Coronary artery (tissue), 2 donors: Measurements from ENCODE around the gene PTGDR.

Experiments used
- DNase-seq: peaks from one replicate; pipeline ENCODE4 v3.0.0-alpha.2; 2017; ENCODE audit warnings: low spot score
- H3K27ac ChIP-seq, 2 donors: fragments of 200-600 bp; sonication (generic); one replicate each; pipeline ENCODE4 v1.5.1; 2016 to 2019
- H3K4me3 ChIP-seq: fragments of 200-600 bp; sonication (generic); 2 replicates; pipeline ENCODE4 v1.5.1; 2016; ENCODE audit warnings: mild to moderate bottlenecking, moderate library complexity
- CTCF ChIP-seq: fragments of 200-600 bp; sonication (generic); IDR thresholded peaks from one replicate; pipeline ENCODE4 v1.5.1; 2019; ENCODE audit warnings: antibody characterized with exemption

Gene PTGDR

DNA sequence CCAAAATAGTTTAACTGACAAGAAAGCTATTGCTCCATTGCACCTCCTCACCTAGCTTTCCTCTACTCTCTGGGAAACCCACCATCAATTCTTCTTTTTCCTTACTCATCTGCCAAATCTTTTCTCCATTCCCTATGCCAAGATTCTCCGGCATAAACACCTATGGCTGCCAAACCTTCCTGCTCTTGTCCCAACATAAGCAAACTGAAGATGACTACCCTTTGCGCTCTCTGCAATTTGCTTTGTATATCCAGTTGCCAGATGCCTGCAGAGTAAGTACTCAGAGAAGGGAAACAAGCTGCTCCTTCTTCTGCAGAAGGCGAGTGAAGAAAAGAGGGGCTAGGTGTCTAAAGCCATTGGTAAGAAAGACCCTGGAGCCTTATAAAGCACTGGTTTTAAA is 58.1 kb downstream of the PTGDR start:
- no peak for TF ChIP-seq CTCF
- Histone ChIP-seq H3K27ac (no peak overlapping the region), H3K4me3 (no peak overlapping the region)
- DNase-seq = no peak
